RWPE2 (cell line): Measurements from ENCODE around the gene WHRN.
A peak's percentile ranks its signal among the peaks of the same experiment; 100 is the strongest.

Experiments
- ATAC-seq: fragments of 200-7000 bp; cut with Tn5 transposase; 3 replicates; pipeline ENCODE4 v1.9.1; 2021; ENCODE audit warnings: low read depth
- DNase-seq: peaks from one replicate; pipeline ENCODE4 v3.0.0-alpha.2; 2020; ENCODE audit warnings: low spot score
- H3K27ac ChIP-seq: fragments of 450-650 bp; 2 replicates; pipeline ENCODE4 v1.5.1; 2017; ENCODE audit warnings: mild to moderate bottlenecking; ENCODE audit not compliant: poor library complexity, severe bottlenecking
- H3K27me3 ChIP-seq: fragments of 250-450 bp; sonication (Bioruptor Pico); 2 replicates; pipeline ENCODE4 v1.5.1; 2021; ENCODE audit warnings: mild to moderate bottlenecking, moderate library complexity; ENCODE audit not compliant: insufficient read depth, poor library complexity, severe bottlenecking
- H3K36me3 ChIP-seq: fragments of 250-450 bp; sonication (Bioruptor Pico); 2 replicates; pipeline ENCODE4 v1.5.1; 2020; ENCODE audit warnings: low read depth, mild to moderate bottlenecking, moderate library complexity
- H3K4me1 ChIP-seq: fragments of 250-450 bp; sonication (Bioruptor Pico); 2 replicates; pipeline ENCODE4 v1.5.1; 2021; ENCODE audit warnings: mild to moderate bottlenecking, moderate library complexity; ENCODE audit not compliant: insufficient read depth, poor library complexity, severe bottlenecking
- H3K4me3 ChIP-seq: fragments of 250-450 bp; sonication (Bioruptor Pico); 2 replicates; pipeline ENCODE4 v1.5.1; 2021; ENCODE audit warnings: mild to moderate bottlenecking, moderate library complexity; ENCODE audit not compliant: severe bottlenecking
- H3K9me3 ChIP-seq: fragments of 250-450 bp; sonication (Bioruptor Pico); 2 replicates; pipeline ENCODE4 v1.5.1; 2021; ENCODE audit warnings: mild to moderate bottlenecking, moderate library complexity; ENCODE audit not compliant: severe bottlenecking
- TF ChIP-seq, protein P1 (sequence below): fragments of 450-650 bp; IDR thresholded peaks from one replicate; pipeline ENCODE4 v1.5.1; 2017; ENCODE audit warnings: mild to moderate bottlenecking, moderate library complexity; ENCODE audit not compliant: poor library complexity, severe bottlenecking

The WHRN gene

GRCh38 chr9:114449236-114449635 is 56.0 kb downstream of the WHRN start:
- no peak overlapping the region for H3K4me3 ChIP-seq
- ATAC-seq (no peak), DNase-seq (no peak)
- no peaks in the 10 kb centered on the region for H3K4me1 ChIP-seq
- TF ChIP-seq, protein P1, sequence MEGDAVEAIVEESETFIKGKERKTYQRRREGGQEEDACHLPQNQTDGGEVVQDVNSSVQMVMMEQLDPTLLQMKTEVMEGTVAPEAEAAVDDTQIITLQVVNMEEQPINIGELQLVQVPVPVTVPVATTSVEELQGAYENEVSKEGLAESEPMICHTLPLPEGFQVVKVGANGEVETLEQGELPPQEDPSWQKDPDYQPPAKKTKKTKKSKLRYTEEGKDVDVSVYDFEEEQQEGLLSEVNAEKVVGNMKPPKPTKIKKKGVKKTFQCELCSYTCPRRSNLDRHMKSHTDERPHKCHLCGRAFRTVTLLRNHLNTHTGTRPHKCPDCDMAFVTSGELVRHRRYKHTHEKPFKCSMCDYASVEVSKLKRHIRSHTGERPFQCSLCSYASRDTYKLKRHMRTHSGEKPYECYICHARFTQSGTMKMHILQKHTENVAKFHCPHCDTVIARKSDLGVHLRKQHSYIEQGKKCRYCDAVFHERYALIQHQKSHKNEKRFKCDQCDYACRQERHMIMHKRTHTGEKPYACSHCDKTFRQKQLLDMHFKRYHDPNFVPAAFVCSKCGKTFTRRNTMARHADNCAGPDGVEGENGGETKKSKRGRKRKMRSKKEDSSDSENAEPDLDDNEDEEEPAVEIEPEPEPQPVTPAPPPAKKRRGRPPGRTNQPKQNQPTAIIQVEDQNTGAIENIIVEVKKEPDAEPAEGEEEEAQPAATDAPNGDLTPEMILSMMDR = no peak
- no peak overlapping the region for H3K27ac ChIP-seq
- no peaks in the 10 kb centered on the region for H3K27me3 ChIP-seq
- H3K36me3 ChIP-seq = no peaks in the 10 kb centered on the region
- H3K9me3 ChIP-seq = no peaks in the 10 kb centered on the region

GRCh38 chr9:114448706-114449105 is 56.6 kb downstream of the WHRN start:
- no peaks in the 10 kb centered on the region for H3K4me1 ChIP-seq
- DNase-seq = no peak
- H3K27me3 ChIP-seq = no peaks in the 10 kb centered on the region
- TF ChIP-seq, protein P1 = no peak
- H3K9me3 ChIP-seq = no peaks in the 10 kb centered on the region
- H3K4me3 ChIP-seq = no peak overlapping the region
- no peak for ATAC-seq
- no peaks in the 10 kb centered on the region for H3K36me3 ChIP-seq
- H3K27ac ChIP-seq = no peak overlapping the region

DNA sequence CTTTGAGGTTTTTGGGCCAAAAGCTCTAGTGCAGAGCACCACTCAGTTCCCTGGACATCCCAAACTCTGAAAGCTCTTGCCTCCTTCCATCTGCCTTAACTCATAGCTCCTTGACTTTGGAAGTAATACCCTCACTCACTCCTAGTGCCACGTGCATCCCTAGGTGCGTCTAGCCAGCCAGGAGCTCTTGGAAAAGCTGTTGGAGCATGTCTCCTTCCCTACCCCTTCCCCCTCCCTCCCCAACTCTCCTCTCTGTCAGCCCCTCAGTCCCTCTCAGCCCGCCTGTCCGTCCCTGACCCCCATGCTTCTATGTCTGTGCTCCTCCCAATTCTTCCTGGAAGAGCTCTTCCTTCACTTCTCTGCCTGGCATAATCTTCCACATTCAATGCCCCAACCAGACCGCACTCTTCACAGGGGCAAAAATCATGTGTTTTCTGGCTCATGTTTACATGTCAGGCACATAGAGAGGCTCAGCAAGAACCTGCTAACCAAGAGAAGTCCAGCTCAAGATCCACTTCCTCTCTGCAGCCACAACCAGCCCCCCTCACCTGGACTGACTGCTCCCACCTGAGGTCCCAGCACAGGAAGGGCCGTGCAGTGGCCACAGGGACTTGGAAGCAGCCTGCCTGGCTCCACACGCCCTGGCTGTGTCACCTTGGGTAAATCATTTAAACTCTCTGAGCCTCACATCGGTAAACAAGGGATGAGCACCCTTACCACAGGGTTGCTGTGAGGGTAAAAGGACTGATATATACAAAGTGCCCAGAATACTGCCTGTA is 58.4 kb downstream of the WHRN start:
- no peaks in the 10 kb centered on the region for H3K9me3 ChIP-seq
- H3K27ac ChIP-seq = no peak overlapping the region
- no peak overlapping the region for H3K4me3 ChIP-seq
- no peaks in the 10 kb centered on the region for H3K27me3 ChIP-seq
- H3K4me1 ChIP-seq = no peaks in the 10 kb centered on the region
- no peaks in the 10 kb centered on the region for H3K36me3 ChIP-seq
- TF ChIP-seq, protein P1 = no peak
- DNase-seq = no peak
- no peak for ATAC-seq

DNA sequence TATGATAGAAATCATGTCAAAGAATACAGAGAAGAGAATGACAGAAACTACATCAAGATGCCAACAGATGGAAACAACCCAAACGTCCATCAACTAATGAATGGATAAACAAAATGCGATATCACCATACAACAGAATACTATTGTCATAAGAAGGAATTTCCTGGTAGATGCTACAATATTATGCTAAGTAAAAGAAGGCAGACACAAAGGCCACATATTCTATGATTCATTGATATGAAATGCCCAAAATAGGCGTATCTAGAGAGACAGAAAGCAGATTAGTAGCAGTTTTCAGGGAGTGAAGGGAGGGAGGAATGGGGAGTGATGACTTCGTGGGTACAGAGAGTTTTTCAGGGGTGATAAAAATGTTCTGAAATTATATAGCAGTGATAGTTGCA is 59.2 kb downstream of the WHRN start:
- H3K36me3 ChIP-seq = no peaks in the 10 kb centered on the region
- no peaks in the 10 kb centered on the region for H3K27me3 ChIP-seq
- no peaks in the 10 kb centered on the region for H3K4me1 ChIP-seq
- no peak overlapping the region for H3K4me3 ChIP-seq
- H3K27ac ChIP-seq = no peak overlapping the region
- ATAC-seq = peak; percentile 68; the same call in 2 of the 3 replicates
- TF ChIP-seq, protein P1 = no peak
- H3K9me3 ChIP-seq = no peaks in the 10 kb centered on the region
- DNase-seq = no peak

- Histone ChIP-seq H3K36me3 (no peaks in the 10 kb centered on the region), H3K27ac (no peak overlapping the region), H3K27me3 (no peaks in the 10 kb centered on the region), H3K4me1 (no peaks in the 10 kb centered on the region), H3K9me3 (no peaks in the 10 kb centered on the region), H3K4me3 (no peak overlapping the region)
- ATAC-seq = no peak
- TF ChIP-seq, protein P1 = no peak
- no peak for DNase-seq
Measured at GRCh38 chr9:114445616-114446015, 59.7 kb downstream of the WHRN start.
